Mesodermal cell (in vitro differentiated cells): ENCODE measurements around the gene NBAS.
"Not testable (repeated sequence)": the region's sequence is repeated elsewhere in the genome, so short reads cannot be mapped to it uniquely, and the experiment has no call there.

Source experiments
- H3K27ac ChIP-seq: 2 replicates; pipeline ENCODE4 v1.7.0; 2013; ENCODE audit warnings: mild to moderate bottlenecking, low read depth, low read length, moderate library complexity; ENCODE audit not compliant: severe bottlenecking
- H3K36me3 ChIP-seq: 2 replicates; pipeline ENCODE4 v1.7.1; 2013; ENCODE audit warnings: mild to moderate bottlenecking, low read length, moderate library complexity; ENCODE audit not compliant: control insufficient read depth, insufficient read depth
- H3K4me1 ChIP-seq: one replicate; pipeline ENCODE4 v1.7.1; 2013; ENCODE audit warnings: mild to moderate bottlenecking, low read length; ENCODE audit not compliant: insufficient read depth, control insufficient read depth, poor library complexity, severe bottlenecking
- H3K4me3 ChIP-seq: 2 replicates; pipeline ENCODE4 v1.7.0; 2013; ENCODE audit warnings: low read length, control low read depth, mild to moderate bottlenecking; ENCODE audit not compliant: insufficient read depth, poor library complexity, severe bottlenecking; ENCODE audit errors: extremely low read depth
- H3K9me3 ChIP-seq: 2 replicates; pipeline ENCODE4 v1.7.1; 2013; ENCODE audit warnings: mild to moderate bottlenecking, low read length, moderate library complexity; ENCODE audit not compliant: control insufficient read depth
- WGBS, 2 experiments: methylation state at CpG; one replicate each; pipeline ENCODE4 v1.1.5; 2013; ENCODE audit warnings: missing lambda C conversion rate in 2 of 2; ENCODE audit not compliant: insufficient coverage in 2 of 2; 5-methylcytosine and 5-hydroxymethylcytosine counted together

The NBAS gene

GRCh38 chr2:15521641-15522181 lies 39.4 kb downstream of the NBAS start:
- H3K9me3 ChIP-seq: no peaks in the 10 kb centered on the region
- H3K4me1 ChIP-seq: no peaks in the 10 kb centered on the region
- peaks cover 24% of the 10 kb centered on the region for H3K36me3 ChIP-seq
- no peak overlapping the region for H3K27ac ChIP-seq
- no peak overlapping the region for H3K4me3 ChIP-seq
- WGBS, 2 experiments: no CpG with 5 or more reads among the region's 2 CpGs

GRCh38 chr2:15520346-15520745 lies 40.8 kb downstream of the NBAS start:
- Histone ChIP-seq H3K9me3 (no peaks in the 10 kb centered on the region), H3K4me1 (no peaks in the 10 kb centered on the region), H3K4me3 (no peak overlapping the region), H3K36me3 (peaks cover 17% of the 10 kb centered on the region), H3K27ac (no peak overlapping the region)
- WGBS, 2 experiments: no CpG with 5 or more reads among the region's 5 CpGs

- H3K36me3 ChIP-seq: peaks cover 13% of the 10 kb centered on the region
- WGBS, 2 experiments: 100% methylated on average over 1 of the region's 3 CpGs
- not testable (repeated sequence) for H3K4me3 ChIP-seq, H3K27ac ChIP-seq, H3K9me3 ChIP-seq, H3K4me1 ChIP-seq
These were observed 42.4 kb downstream of the NBAS start for GRCh38 chr2:15518759-15519158.

GRCh38 chr2:15517793-15518192 lies 43.3 kb downstream of the NBAS start:
- H3K27ac ChIP-seq: no peak overlapping the region
- WGBS, 2 experiments: 100% methylated on average over 1 of the region's 2 CpGs; no CpG with 5 or more reads in 1 of the 2 experiments

GRCh38 chr2:15511686-15512085 lies 49.4 kb downstream of the NBAS start:
- no peak overlapping the region for H3K27ac ChIP-seq
- no peak overlapping the region for H3K4me3 ChIP-seq
- H3K4me1 ChIP-seq: no peaks in the 10 kb centered on the region
- peaks cover 35% of the 10 kb centered on the region for H3K36me3 ChIP-seq
- WGBS, 2 experiments: 80% methylated on average over 1 of the region's 1 CpG; no CpG with 5 or more reads in 1 of the 2 experiments
- no peaks in the 10 kb centered on the region for H3K9me3 ChIP-seq

More at GRCh38 chr2:15517793-15518192, 43.3 kb downstream of the NBAS start:
- H3K4me3 ChIP-seq: no peak overlapping the region
- H3K36me3 ChIP-seq: peaks cover 6% of the 10 kb centered on the region
- no peaks in the 10 kb centered on the region for H3K4me1 ChIP-seq
- no peaks in the 10 kb centered on the region for H3K9me3 ChIP-seq

GRCh38 chr2:15510552-15510951 lies 50.6 kb downstream of the NBAS start:
- Histone ChIP-seq H3K4me3 (no peak overlapping the region), H3K4me1 (no peaks in the 10 kb centered on the region), H3K9me3 (no peaks in the 10 kb centered on the region), H3K27ac (no peak overlapping the region), H3K36me3 (peaks cover 35% of the 10 kb centered on the region)
- WGBS, 2 experiments: no CpG with 5 or more reads among the region's 1 CpG

- Histone ChIP-seq H3K9me3 (no peaks in the 10 kb centered on the region), H3K4me1 (no peaks in the 10 kb centered on the region), H3K4me3 (no peak overlapping the region), H3K27ac (no peak overlapping the region), H3K36me3 (peaks cover 35% of the 10 kb centered on the region)
- 100% methylated on average over 1 of the region's 3 CpGs; no CpG with 5 or more reads in 1 of the 2 experiments for WGBS, 2 experiments
These were observed 51.0 kb downstream of the NBAS start for GRCh38 chr2:15510131-15510530.

GRCh38 chr2:15507697-15508096 lies 53.4 kb downstream of the NBAS start:
- 100% methylated on average over 1 of the region's 3 CpGs; no CpG with 5 or more reads in 1 of the 2 experiments for WGBS, 2 experiments
- H3K4me1 ChIP-seq: no peaks in the 10 kb centered on the region
- no peak overlapping the region for H3K4me3 ChIP-seq
- peaks cover 52% of the 10 kb centered on the region for H3K36me3 ChIP-seq
- H3K9me3 ChIP-seq: no peaks in the 10 kb centered on the region
- no peak overlapping the region for H3K27ac ChIP-seq

- Histone ChIP-seq H3K27ac (no peak overlapping the region), H3K36me3 (peaks cover 51% of the 10 kb centered on the region), H3K9me3 (no peaks in the 10 kb centered on the region), H3K4me3 (no peak overlapping the region), H3K4me1 (no peaks in the 10 kb centered on the region)
- 75 to 100% methylated on average over 1 of the region's 1 CpG for WGBS, 2 experiments
These were observed 54.1 kb downstream of the NBAS start for GRCh38 chr2:15507061-15507460.

GRCh38 chr2:15506229-15506819 lies 54.8 kb downstream of the NBAS start:
- H3K4me1 ChIP-seq: no peaks in the 10 kb centered on the region

GRCh38 chr2:15504882-15505663 lies 56.1 kb downstream of the NBAS start:
- Histone ChIP-seq H3K4me3 (no peak overlapping the region), H3K36me3 (peaks cover 45% of the 10 kb centered on the region), H3K27ac (no peak overlapping the region), H3K9me3 (no peaks in the 10 kb centered on the region), H3K4me1 (no peaks in the 10 kb centered on the region)
- WGBS, 2 experiments: 100% methylated on average over 1 of the region's 3 CpGs; no CpG with 5 or more reads in 1 of the 2 experiments

More at GRCh38 chr2:15506229-15506819, 54.8 kb downstream of the NBAS start:
- no peak overlapping the region for H3K27ac ChIP-seq
- peaks cover 57% of the 10 kb centered on the region for H3K36me3 ChIP-seq
- no peaks in the 10 kb centered on the region for H3K9me3 ChIP-seq
- H3K4me3 ChIP-seq: no peak overlapping the region
- no CpG with 5 or more reads among the region's 2 CpGs for WGBS, 2 experiments
